Neutrophil (primary cell): Measurements from ENCODE around the gene SCRG1.

Source experiments
- H3K27ac ChIP-seq: fragments of 200-600 bp; sonication (generic); 2 replicates; pipeline ENCODE4 v1.5.1; 2016; ENCODE audit warnings: mild to moderate bottlenecking, moderate library complexity
- H3K27me3 ChIP-seq: fragments of 200-600 bp; sonication (generic); 2 replicates; pipeline ENCODE4 v1.6.0; 2016; ENCODE audit warnings: mild to moderate bottlenecking
- H3K36me3 ChIP-seq: fragments of 200-600 bp; sonication (generic); 2 replicates; pipeline ENCODE4 v1.5.1; 2017
- H3K4me1 ChIP-seq, 2 experiments: fragments of 200-600 bp in 1 of 2; sonication (generic) in 1 of 2; 1 replicate in 1 of 2; 2 replicates in 1 of 2; pipeline versions ENCODE4 v1.5.1 to v1.6.1; 2013 to 2016; ENCODE audit warnings: low read depth in 1 of 2, low read length in 1 of 2, mild to moderate bottlenecking in 1 of 2, moderate library complexity in 1 of 2; ENCODE audit not compliant: control insufficient read depth in 1 of 2, insufficient read depth in 1 of 2
- H3K4me3 ChIP-seq, 2 experiments: fragments of 200-600 bp in 1 of 2; sonication (generic) in 1 of 2; 1 replicate in 1 of 2; 2 replicates in 1 of 2; pipeline ENCODE4 v1.5.1; 2013 to 2016; ENCODE audit warnings: low read depth in 1 of 2, low read length in 1 of 2, mild to moderate bottlenecking in 1 of 2, moderate library complexity in 1 of 2
- H3K9me3 ChIP-seq: fragments of 200-600 bp; sonication (generic); 2 replicates; pipeline ENCODE4 v1.5.1; 2016
- CTCF ChIP-seq: fragments of 200-600 bp; sonication (generic); IDR thresholded peaks from 2 replicates; pipeline ENCODE4 v1.5.1; 2016; ENCODE audit warnings: antibody characterized with exemption

Gene SCRG1

DNA sequence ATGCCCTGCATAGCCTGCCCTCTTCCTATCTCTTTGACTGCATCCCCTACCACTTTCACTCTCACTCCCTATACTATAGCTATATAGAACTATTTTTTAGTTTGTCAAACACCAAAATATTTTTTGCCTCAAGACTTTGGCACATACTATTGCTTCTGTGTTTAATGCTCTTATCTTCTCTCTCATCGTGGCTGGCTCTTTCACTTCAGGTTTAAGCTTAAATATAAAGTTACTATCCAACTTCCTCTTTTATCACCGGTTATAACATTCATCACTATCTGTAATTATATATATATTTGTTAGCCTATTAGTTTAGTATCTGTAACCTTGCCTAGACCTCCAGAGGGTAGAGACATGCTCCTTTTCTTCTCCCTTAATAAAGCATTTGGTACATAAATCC is 53.3 kb downstream of the SCRG1 start:
- no peak for TF ChIP-seq CTCF
- H3K27me3 ChIP-seq: no peaks in the 10 kb centered on the region
- no peaks in the 10 kb centered on the region for H3K36me3 ChIP-seq
- no peaks in the 10 kb centered on the region for H3K9me3 ChIP-seq
- no peak overlapping the region for H3K4me3 ChIP-seq
- H3K27ac ChIP-seq: no peak overlapping the region
- H3K4me1 ChIP-seq: no peaks in the 10 kb centered on the region

DNA sequence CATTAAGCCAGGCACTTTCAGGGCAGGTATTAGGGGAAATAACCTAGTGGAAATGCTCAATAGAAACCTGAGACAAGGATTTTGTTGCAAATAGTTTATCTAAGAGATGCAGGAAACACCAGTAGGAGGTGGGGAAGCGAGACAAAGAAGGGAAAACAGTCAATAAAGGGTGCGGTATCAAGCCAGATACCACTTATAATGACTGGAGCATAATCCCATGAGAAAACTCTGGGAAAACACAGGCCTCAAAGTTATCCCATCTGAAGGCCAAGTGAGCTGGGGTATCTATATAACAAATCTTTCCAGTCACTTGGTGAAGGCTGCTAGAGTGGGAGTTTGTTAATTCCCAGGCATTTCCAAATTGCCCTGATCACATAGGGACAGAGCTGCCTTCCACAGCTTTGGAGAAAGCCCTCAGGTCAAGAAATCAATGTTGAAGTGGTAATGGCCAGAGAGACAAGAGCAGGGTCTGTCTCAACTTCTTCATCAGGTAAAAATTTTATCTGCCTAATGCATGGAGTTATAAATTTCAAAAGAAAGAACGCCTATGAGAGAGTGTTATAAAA is 55.0 kb downstream of the SCRG1 start:
- Histone ChIP-seq H3K27ac (no peak overlapping the region), H3K27me3 (no peaks in the 10 kb centered on the region), H3K36me3 (no peaks in the 10 kb centered on the region), H3K9me3 (no peaks in the 10 kb centered on the region), H3K4me3 (no peak overlapping the region), H3K4me1 (no peaks in the 10 kb centered on the region)
- TF ChIP-seq CTCF: no peak

DNA sequence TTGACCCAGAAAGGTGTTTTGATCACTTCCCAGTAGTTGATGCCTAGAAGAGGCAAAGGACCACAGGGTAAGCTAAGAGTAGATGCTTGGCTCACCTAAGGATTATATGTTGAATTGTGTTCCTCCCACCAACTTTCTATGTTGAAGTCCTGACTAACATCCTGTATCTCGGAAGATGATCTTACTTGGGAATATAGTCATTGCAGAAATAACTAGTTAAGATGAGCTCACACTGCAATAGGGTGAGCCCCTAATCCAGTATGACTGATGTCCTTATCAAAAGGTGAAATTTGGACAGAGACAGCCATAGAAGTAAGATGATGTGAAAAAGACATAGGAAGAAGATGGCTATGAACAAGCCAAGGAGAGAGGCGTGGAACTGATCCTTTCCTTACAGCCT is 61.5 kb downstream of the SCRG1 start:
- TF ChIP-seq CTCF: no peak
- H3K27me3 ChIP-seq: no peaks in the 10 kb centered on the region

DNA sequence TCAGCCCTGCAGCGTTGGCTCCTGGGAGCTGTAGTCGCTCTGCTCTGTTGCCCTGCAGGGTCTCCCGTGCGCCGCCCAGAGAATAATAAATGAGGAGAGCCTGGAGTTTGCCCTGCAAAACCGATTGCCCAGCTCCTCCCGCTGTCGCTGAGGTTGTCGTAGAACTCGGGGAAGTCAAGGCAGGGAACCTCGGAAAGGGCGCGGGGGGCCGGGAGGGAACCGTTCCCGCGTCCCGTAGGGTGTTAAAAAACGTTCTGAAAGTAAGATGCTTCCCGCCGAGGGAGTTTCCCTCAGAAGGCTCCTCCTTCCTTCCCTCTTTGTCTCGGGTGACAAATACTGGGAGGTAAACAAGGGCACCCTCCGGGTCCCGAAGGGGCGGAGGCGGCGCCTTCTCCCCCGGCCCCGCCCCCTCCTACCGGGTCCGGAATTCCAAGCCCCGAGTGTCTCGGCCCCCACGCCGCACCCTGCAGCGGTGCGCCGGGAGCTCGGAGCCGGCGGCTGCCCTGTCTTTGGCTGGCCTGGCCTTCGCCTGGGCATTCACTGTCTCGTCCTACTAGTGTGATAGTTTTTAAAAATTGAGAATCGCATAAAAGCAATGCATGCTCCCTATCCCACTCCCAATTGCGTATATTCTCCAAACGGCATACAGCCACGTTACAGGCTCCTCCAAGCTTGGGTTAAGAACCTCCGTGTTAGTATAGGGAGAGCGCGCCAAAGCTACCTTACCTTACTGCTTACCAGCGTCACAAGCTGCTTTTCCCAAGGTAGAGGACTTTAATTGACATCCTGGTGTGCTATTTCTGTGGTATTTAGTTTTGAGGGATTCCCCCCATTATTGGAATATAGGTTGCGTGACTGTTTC is 63.8 kb downstream of the SCRG1 start:
- no peak for TF ChIP-seq CTCF
- Histone ChIP-seq H3K4me3 (peak overlapping the region; percentile 81 to 95), H3K27ac (peak overlapping the region; percentile 94), H3K27me3 (no peaks in the 10 kb centered on the region), H3K4me1 (peaks cover 36 to 40% of the 10 kb centered on the region in 2 experiments), H3K36me3 (peaks cover 22% of the 10 kb centered on the region), H3K9me3 (no peaks in the 10 kb centered on the region)

More for the DNA sequence above, 61.5 kb downstream of the SCRG1 start:
- peaks cover 12 to 18% of the 10 kb centered on the region in 2 experiments for H3K4me1 ChIP-seq
- peaks cover 2% of the 10 kb centered on the region for H3K36me3 ChIP-seq
- H3K27ac ChIP-seq: no peak overlapping the region
- no peaks in the 10 kb centered on the region for H3K9me3 ChIP-seq
- H3K4me3 ChIP-seq: no peak overlapping the region
